Body of pancreas (tissue), 4 donors: Measurements from ENCODE around the gene RRM1.
"Not testable (repeated sequence)": the region's sequence is repeated elsewhere in the genome, so short reads cannot be mapped to it uniquely, and the experiment has no call there.

Experiments
- CTCF ChIP-seq, 7 experiments: fragments of 450-650 bp in 4 of 7; fragments of 200-600 bp in 3 of 7; sonication (generic) in 3 of 7; IDR thresholded peaks; one replicate each; pipeline ENCODE4 v1.5.1; 2016 to 2019; ENCODE audit warnings: antibody characterized with exemption in 7 of 7
- POLR2A ChIP-seq, 3 donors: fragments of 450-650 bp; IDR thresholded peaks; one replicate each; pipeline ENCODE4 v1.6.1; 2016; ENCODE audit warnings: antibody characterized with exemption in 3 of 3, mild to moderate bottlenecking in 2 of 3

- not testable (repeated sequence) for TF ChIP-seq CTCF, POLR2A (IDR thresholded peaks at IDR 0.05)
Observed at GRCh38 chr11:4053200-4053599, 41.4 kb upstream of the RRM1 start.
